ENCODE results near the gene PSME3IP1.

PSME3IP1 gene

GRCh38 chr16:57166951-57167350, 18.9 kb downstream of the PSME3IP1 start:
- no peak for DNase-seq

- DNase-seq, result no peak
These were observed 19.4 kb downstream of the PSME3IP1 start for GRCh38 chr16:57166451-57166850.

- peak; percentile 46 for DNase-seq
These were observed 19.9 kb downstream of the PSME3IP1 start for GRCh38 chr16:57165938-57166337.

GRCh38 chr16:57165483-57165882, 20.4 kb downstream of the PSME3IP1 start:
- no peak for DNase-seq

- no peak for DNase-seq
These were observed 22.0 kb downstream of the PSME3IP1 start for GRCh38 chr16:57163842-57164241.

GRCh38 chr16:57159447-57159846, 26.4 kb downstream of the PSME3IP1 start:
- DNase-seq, result no peak

- DNase-seq, result no peak
These were observed 28.3 kb downstream of the PSME3IP1 start for GRCh38 chr16:57157533-57157932.

- no peak for DNase-seq
These were observed 29.5 kb downstream of the PSME3IP1 start for GRCh38 chr16:57156351-57156703.

- DNase-seq, result no peak
These were observed 30.0 kb downstream of the PSME3IP1 start for GRCh38 chr16:57155702-57156350.

- no peak for DNase-seq
These were observed 32.0 kb downstream of the PSME3IP1 start for GRCh38 chr16:57153841-57154240.

- no peak for DNase-seq
These were observed 33.4 kb downstream of the PSME3IP1 start for GRCh38 chr16:57152096-57153093.

GRCh38 chr16:57151369-57151768, 34.5 kb downstream of the PSME3IP1 start:
- DNase-seq, result no peak

- no peak for DNase-seq
These were observed 35.0 kb downstream of the PSME3IP1 start for GRCh38 chr16:57150682-57151330.

- no peak for DNase-seq
These were observed 36.4 kb downstream of the PSME3IP1 start for GRCh38 chr16:57149391-57149790.

GRCh38 chr16:57148481-57148880, 37.4 kb downstream of the PSME3IP1 start:
- DNase-seq, result no peak

- DNase-seq, result no peak
These were observed 38.2 kb downstream of the PSME3IP1 start for GRCh38 chr16:57147381-57148221.

GRCh38 chr16:57146735-57147134, 39.1 kb downstream of the PSME3IP1 start:
- no peak for DNase-seq

GRCh38 chr16:57146040-57146647, 39.7 kb downstream of the PSME3IP1 start:
- no peak for DNase-seq

GRCh38 chr16:57145046-57146021, 40.5 kb downstream of the PSME3IP1 start:
- DNase-seq, result no peak

GRCh38 chr16:57144027-57144426, 41.8 kb downstream of the PSME3IP1 start:
- DNase-seq, result no peak

All from NCI-H1092 treated with DMSO at 0.1 percent for 48 hours (cell line).